ENCODE results near the gene ADORA2B.

ADORA2B gene

DNA sequence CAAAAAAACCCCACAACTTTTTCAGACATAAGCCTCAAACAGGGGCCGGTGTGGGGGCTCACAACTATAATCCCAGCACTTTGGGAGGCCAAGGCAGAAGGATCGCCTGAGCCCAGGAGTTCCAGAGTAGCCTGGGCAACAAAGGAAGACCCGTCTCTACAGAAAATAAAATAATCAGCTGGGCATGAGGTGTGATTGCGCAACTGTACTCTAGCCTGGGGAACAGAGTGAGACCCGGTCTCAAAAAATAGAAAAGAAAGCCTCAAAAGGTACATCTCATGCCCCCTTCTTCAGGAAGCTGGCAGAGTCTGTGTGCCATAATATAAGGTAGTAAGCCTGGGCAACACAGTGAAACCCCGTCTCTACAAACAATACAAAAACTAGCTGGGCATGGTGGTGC lies 51.4 kb downstream of the ADORA2B start:
- ATAC-seq (replicated peaks) (no peak), DNase-seq (no peak)
- H3K27ac Mint-ChIP-seq: no peak overlapping the region
- peaks cover 16 to 21% of the 10 kb centered on the region in 2 donors for H3K4me1 Mint-ChIP-seq (ENCODE audit: low read depth in 2 of 2)
- no peak overlapping the region for H3K4me3 Mint-ChIP-seq
- peaks cover 68% of the 10 kb centered on the region for H3K36me3 Mint-ChIP-seq (ENCODE audit: insufficient read depth)
- H3K9me3 Mint-ChIP-seq: no peaks in the 10 kb centered on the region
- H3K27me3 Mint-ChIP-seq: no peaks in the 10 kb centered on the region

DNA sequence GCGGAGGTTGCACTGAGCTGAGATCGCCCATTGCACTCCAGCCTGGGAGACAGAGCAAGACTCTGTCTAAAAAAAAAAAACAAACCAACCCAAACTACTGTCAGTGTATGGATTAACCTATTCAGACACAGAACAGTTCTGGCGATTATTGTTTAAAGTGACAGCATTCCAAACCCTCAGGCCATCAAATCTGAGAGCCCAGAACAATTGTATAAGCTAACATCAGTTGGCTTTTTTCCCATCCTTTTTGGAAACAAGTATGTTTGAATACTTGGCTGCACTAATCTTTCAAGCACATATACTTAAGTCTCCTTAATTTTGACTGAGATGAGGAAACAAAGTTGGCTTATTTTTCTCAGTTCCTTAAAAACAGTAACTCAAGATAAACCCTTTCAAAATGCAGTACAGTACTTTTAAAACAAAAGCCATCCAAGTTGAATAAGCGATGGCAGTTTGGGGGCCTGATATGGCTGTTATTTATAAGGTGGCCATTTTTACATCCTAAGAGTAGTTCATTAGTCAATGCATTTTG lies 53.2 kb downstream of the ADORA2B start:
- Mint-ChIP-seq H3K9me3 (no peaks in the 10 kb centered on the region), H3K36me3 (ENCODE audit: insufficient read depth) (peaks cover 68% of the 10 kb centered on the region), H3K4me3 (peak overlapping the region; percentile 69 to 92), H3K4me1 (ENCODE audit: low read depth in 2 of 2) (peaks cover 24 to 30% of the 10 kb centered on the region in 2 donors), H3K27me3 (no peaks in the 10 kb centered on the region), H3K27ac (peak overlapping the region; percentile 94 to 97)
- no peak for ATAC-seq (replicated peaks)
- DNase-seq: no peak

GRCh38 chr17:15999141-15999973 lies 54.4 kb downstream of the ADORA2B start, which contains the start of the genes TTC19 and ZSWIM7:
TSS of gene TTC19 (plus strand) at chr17:15999824. CDS start at chr17:15999849, 25 bp downstream.
TSS of gene ZSWIM7 (minus strand) at chr17:15999704. CDS start at chr17:15999594, 110 bp downstream.
- Mint-ChIP-seq H3K36me3 (ENCODE audit: insufficient read depth) (peaks cover 68% of the 10 kb centered on the region), H3K9me3 (no peaks in the 10 kb centered on the region), H3K27me3 (no peaks in the 10 kb centered on the region), H3K27ac (peak within 1 kb of the TSS; percentile 94 to 97), H3K4me3 (peak within 1 kb of the TSS; percentile 69 to 92), H3K4me1 (ENCODE audit: low read depth in 2 of 2) (peaks cover 24 to 31% of the 10 kb centered on the region in 2 donors)
- DNase-seq (peak; percentile 87 to 90 (median 89)), ATAC-seq (replicated peaks) (peak; percentile 85)

DNA sequence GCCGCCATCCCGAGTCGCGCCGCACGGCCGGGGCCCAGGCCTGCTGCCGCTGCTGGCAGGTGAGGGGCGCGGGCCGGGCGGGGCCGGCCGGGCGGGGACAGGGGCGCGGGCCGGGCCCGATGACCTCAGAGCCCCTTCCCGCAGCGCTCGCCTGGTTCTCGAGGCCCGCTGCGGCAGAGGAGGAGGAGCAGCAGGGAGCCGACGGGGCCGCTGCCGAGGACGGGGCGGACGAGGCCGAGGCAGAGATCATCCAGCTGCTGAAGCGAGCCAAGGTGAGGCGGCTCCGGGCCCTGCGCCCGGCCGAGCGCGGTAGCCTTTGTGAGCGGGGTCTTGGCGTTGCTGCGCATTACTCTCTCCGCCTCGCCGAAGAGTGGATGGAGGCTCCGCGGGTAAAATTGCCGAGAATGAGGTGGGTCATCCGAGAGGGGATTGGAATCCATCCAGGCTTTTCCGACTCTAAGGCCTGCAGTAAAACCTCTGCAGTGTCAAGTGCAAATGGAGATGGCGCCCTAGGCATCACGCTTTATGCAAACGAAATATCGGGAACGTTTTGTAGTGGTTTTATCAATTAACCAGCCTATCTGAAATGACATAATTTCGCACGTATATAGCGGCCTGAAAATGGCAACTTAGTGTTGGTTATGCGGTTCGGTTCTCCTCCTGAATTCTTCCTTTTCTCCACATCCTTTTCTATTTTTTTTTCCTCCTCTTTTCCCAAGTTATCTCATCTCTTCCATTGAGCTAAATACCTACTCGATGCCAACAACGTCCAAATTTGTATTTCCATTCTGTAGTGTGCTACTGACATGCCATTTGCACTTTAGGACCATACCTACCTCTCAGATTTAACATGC lies 55.3 kb downstream of the ADORA2B start:
- DNase-seq: no peak
- Mint-ChIP-seq H3K9me3 (no peaks in the 10 kb centered on the region), H3K27ac (peak overlapping the region; percentile 94 to 97), H3K4me1 (ENCODE audit: low read depth in 2 of 2) (peaks cover 25 to 34% of the 10 kb centered on the region in 2 donors), H3K27me3 (no peaks in the 10 kb centered on the region), H3K36me3 (ENCODE audit: insufficient read depth) (peaks cover 72% of the 10 kb centered on the region), H3K4me3 (peak overlapping the region; percentile 69 to 92)
- ATAC-seq (replicated peaks): no peak

DNA sequence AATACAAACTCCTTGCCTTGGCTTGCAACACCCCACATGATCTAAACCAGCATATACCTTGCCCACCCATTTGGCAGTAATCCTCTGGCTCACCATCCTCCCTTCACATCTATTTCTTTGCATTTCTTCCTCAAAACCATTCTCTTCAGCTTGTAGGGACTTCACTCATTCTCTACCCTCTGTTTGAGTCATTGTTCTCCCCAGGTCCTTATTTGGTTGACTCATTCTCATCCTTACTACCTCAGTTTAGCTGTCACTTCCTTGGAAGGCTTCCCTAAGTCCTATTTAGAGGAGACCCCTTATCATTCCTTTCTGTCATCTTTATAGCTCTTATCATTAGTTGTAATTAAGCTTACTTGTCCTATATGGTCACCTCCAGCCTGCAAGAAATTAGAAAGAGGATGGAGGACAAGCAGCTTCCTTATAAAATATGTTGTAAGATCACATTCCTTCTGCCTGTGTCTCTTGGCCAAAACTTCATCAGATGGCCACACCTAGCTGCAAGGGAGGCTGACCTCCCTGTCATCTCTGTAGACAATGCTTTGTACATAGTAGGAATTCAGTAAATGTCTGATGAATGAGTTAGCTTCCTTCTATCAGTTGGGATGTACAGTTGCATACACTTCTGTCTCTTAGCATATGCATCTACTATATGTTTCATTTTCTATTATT lies 56.4 kb downstream of the ADORA2B start:
- H3K9me3 Mint-ChIP-seq: no peaks in the 10 kb centered on the region
- H3K27me3 Mint-ChIP-seq: no peaks in the 10 kb centered on the region
- H3K27ac Mint-ChIP-seq: peak overlapping the region in 1 of 2 donors; percentile 94
- DNase-seq (no peak), ATAC-seq (replicated peaks) (no peak)
- H3K4me3 Mint-ChIP-seq: peak overlapping the region; percentile 69 to 92
- H3K4me1 Mint-ChIP-seq (ENCODE audit: low read depth in 2 of 2): peaks cover 25 to 34% of the 10 kb centered on the region in 2 donors
- peaks cover 73% of the 10 kb centered on the region for H3K36me3 Mint-ChIP-seq (ENCODE audit: insufficient read depth)

DNA sequence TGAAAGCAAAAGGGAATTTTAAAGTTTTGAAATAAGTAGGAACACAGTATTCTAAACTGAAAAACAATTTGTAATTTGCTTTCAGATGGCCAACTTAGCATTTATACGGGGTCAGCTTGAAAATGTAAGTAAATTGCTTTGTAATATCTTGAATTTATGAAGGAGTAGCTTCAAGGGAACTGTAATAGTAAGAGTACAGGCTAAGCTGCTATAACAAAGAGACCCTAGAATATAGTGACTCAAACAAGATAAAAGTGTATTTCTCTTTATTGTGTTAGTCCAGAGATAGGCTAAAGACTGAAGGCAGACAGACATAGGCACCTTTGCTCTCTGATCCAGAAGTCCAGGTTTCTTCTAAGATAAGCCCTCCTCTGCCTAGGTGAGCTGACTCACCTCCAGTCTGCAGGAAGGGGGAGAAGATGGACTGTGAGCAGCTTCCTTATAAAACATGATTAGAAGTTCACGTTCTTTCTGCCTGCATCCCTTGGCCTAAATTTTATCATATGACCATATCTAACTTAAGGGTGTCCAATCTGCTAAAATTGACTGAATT lies 57.9 kb downstream of the ADORA2B start:
- Mint-ChIP-seq H3K9me3 (no peaks in the 10 kb centered on the region), H3K27me3 (no peaks in the 10 kb centered on the region), H3K4me1 (ENCODE audit: low read depth in 2 of 2) (peaks cover 25 to 34% of the 10 kb centered on the region in 2 donors), H3K27ac (peak overlapping the region; percentile 44 to 62), H3K36me3 (ENCODE audit: insufficient read depth) (peaks cover 79% of the 10 kb centered on the region), H3K4me3 (no peak overlapping the region)
- DNase-seq (no peak), ATAC-seq (replicated peaks) (no peak)

DNA sequence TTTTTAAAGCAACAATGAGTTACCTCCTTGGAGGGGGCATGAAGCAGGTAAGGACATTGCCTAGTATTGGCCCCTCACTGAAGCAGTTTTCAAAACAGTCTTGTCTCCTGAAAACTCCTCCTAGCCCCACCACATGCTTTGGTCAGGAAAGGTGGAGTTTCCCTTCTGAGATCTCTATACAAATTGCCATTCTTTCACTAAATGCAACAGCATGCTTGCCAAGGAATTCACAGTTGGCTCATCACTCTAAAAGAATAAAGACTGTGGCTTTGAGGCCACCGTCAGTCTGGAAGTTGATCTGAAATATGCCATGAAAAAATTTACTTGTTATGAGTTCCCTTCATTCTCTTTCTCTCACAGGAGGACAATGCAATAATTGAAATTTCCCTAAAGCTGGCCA lies 58.9 kb downstream of the ADORA2B start:
- Mint-ChIP-seq H3K9me3 (no peaks in the 10 kb centered on the region), H3K4me3 (no peak overlapping the region), H3K4me1 (ENCODE audit: low read depth in 2 of 2) (peaks cover 25 to 41% of the 10 kb centered on the region in 2 donors), H3K27me3 (no peaks in the 10 kb centered on the region), H3K27ac (peak overlapping the region in 1 of 2 donors; percentile 62), H3K36me3 (ENCODE audit: insufficient read depth) (peaks cover 85% of the 10 kb centered on the region)
- ATAC-seq (replicated peaks) (no peak), DNase-seq (no peak)

DNA sequence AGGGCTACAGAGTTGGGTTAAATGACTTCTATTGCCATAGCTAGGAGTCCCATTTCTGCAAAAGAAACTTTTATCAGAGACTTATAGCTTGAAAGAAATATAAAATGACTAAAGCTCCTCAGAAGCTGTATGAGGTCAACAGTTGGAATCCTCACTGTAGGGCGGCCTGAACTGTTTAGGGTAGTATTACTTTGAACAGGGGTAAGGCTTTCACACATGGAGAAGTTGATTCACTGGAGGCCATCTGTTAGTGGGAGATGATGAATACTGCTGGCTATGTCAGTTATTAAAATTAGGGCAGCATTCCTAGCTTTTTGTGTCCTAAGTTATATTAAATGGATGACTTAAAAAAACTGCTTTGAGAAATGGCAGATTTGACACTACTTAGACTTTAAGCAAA lies 60.7 kb downstream of the ADORA2B start:
- Mint-ChIP-seq H3K9me3 (no peaks in the 10 kb centered on the region), H3K27me3 (no peaks in the 10 kb centered on the region), H3K27ac (peak overlapping the region in 1 of 2 donors; percentile 33), H3K36me3 (ENCODE audit: insufficient read depth) (peaks cover 84% of the 10 kb centered on the region), H3K4me1 (ENCODE audit: low read depth in 2 of 2) (peaks cover 20 to 31% of the 10 kb centered on the region in 2 donors), H3K4me3 (no peak overlapping the region)
- DNase-seq: no peak
- no peak for ATAC-seq (replicated peaks)

GRCh38 chr17:16007439-16007838 lies 62.5 kb downstream of the ADORA2B start:
- H3K4me3 Mint-ChIP-seq: no peak overlapping the region
- H3K27ac Mint-ChIP-seq: no peak overlapping the region
- no peaks in the 10 kb centered on the region for H3K9me3 Mint-ChIP-seq

DNA sequence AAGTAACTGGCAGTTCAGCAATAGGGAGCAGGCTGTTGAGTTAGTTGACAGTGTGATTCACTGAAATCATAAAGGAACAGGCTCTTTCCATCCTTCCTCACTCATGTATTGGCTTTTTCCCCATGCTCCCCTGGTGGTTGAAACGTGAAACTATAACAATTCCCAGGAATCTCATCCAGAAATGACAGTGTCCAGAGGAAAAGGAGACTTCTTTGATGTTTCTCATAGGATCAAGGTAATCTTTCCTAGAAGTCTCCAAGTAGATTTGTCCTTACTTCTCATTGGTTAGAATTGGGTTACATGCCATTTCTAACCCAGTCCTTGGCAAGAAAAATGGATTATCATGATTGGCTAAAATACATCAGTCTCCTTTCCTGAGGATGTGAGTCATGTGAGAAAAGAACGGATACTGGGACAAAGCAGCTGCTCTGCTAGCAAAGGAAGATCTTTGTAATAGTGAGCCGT lies 69.0 kb downstream of the ADORA2B start:
- DNase-seq: no peak
- no peak for ATAC-seq (replicated peaks)

More at GRCh38 chr17:16007439-16007838, 62.5 kb downstream of the ADORA2B start:
- Mint-ChIP-seq H3K36me3 (ENCODE audit: insufficient read depth) (peaks cover 86% of the 10 kb centered on the region), H3K4me1 (ENCODE audit: low read depth in 2 of 2) (peaks cover 10 to 25% of the 10 kb centered on the region in 2 donors), H3K27me3 (no peaks in the 10 kb centered on the region)
- DNase-seq (no peak), ATAC-seq (replicated peaks) (no peak)

DNA sequence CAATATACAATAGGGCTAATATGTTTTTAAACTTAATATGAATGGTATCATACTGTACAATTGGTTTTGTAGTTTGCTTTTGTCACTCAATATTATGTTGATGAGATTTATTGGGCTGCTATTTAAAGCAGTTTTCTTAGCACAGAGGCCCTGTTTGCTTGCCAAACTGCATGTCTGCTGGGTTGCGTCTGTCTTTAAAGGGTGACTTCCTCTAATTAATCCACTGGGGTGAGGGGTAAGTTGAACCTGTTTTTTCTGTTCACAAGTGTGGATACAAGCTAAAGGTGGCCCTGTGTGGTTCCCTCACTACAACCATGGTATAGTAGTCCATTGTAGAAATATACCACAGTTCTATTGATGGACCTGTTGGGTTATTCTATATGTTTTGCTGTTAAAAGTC lies 74.4 kb downstream of the ADORA2B start:
- H3K4me3 Mint-ChIP-seq: no peak overlapping the region
- H3K4me1 Mint-ChIP-seq (ENCODE audit: low read depth in 2 of 2): peaks cover 6 to 19% of the 10 kb centered on the region in 2 donors
- DNase-seq (no peak), ATAC-seq (replicated peaks) (no peak)
- H3K9me3 Mint-ChIP-seq: no peaks in the 10 kb centered on the region
- H3K27me3 Mint-ChIP-seq: no peaks in the 10 kb centered on the region
- H3K36me3 Mint-ChIP-seq (ENCODE audit: insufficient read depth): peaks cover 79% of the 10 kb centered on the region
- H3K27ac Mint-ChIP-seq: peak overlapping the region in 1 of 2 donors; percentile 46

More for the DNA sequence above, 69.0 kb downstream of the ADORA2B start:
- H3K4me3 Mint-ChIP-seq: no peak overlapping the region
- H3K27ac Mint-ChIP-seq: peak overlapping the region in 1 of 2 donors; percentile 32
- H3K4me1 Mint-ChIP-seq (ENCODE audit: low read depth in 2 of 2): peaks cover 8 to 14% of the 10 kb centered on the region in 2 donors
- peaks cover 77% of the 10 kb centered on the region for H3K36me3 Mint-ChIP-seq (ENCODE audit: insufficient read depth)
- no peaks in the 10 kb centered on the region for H3K9me3 Mint-ChIP-seq
- no peaks in the 10 kb centered on the region for H3K27me3 Mint-ChIP-seq

DNA sequence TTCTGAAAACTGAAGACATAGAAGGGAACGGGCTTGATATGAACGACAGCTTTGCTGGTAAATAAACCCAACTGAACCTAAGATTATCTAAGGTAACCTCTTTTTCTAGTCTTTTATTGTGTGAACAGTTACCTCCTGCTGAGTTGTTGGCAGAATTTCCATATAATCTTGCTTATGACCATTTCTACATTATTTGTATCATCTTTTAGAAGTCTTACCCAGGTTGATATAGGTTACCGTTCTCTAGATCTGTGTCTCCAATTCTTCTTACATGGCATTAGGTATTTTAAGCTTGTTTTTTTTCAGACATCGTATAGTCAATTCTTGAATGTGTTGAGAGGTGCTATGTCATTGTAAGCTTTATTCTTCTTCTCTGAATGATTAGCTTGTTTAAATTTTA lies 79.0 kb downstream of the ADORA2B start:
- H3K36me3 Mint-ChIP-seq (ENCODE audit: insufficient read depth): peaks cover 87% of the 10 kb centered on the region
- ATAC-seq (replicated peaks): no peak

More for the DNA sequence above, 79.0 kb downstream of the ADORA2B start:
- Mint-ChIP-seq H3K4me1 (ENCODE audit: low read depth in 2 of 2) (peaks cover 3 to 20% of the 10 kb centered on the region in 2 donors), H3K9me3 (no peaks in the 10 kb centered on the region), H3K27ac (peak overlapping the region in 1 of 2 donors; percentile 17), H3K27me3 (no peaks in the 10 kb centered on the region), H3K4me3 (no peak overlapping the region)
- no peak for DNase-seq

Measured in effector memory CD8-positive, alpha-beta T cell (primary cell).